ENCODE measurements around the gene MYO18B. TPM values are rescaled to one million over a fixed set of nuclear protein-coding genes. Genes with fewer than 3 reads are reported as not detected.

Gene MYO18B
- total RNA-seq, 1 experiment from 2014 or later, result not detected

DNA sequence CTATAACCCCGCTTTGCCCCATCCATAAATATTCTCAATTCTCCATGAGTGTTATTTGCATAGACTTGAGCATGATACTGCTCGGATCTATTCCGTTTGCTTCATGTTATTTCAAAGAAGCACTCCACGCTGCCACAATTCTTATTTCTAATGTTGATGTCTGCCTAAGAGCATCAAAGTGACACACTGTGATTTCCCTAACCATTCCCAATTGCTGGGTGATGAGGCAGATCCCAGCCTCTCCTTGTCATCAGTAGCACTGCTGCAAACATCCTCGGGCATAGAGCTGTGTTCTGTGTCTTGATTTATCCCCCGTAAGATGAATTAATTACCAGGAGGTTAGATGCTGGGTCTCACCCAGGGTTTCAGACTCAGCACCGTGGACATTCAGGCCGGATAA lies 249.0 kb downstream of the MYO18B start:
- no peaks in the 10 kb centered on the region for H3K9me3 ChIP-seq (ENCODE audit: low read length)
- H2AFZ ChIP-seq (ENCODE audit: low read length), result no peak overlapping the region
- CTCF ChIA-PET, result no interaction called here
- H3F3A ChIP-seq (ENCODE audit: low read length, unreplicated experiment), result no peaks in the 10 kb centered on the region
- H3K4me1 ChIP-seq (ENCODE audit: insufficient read depth, low read length), result no peaks in the 10 kb centered on the region
- H3K9me2 ChIP-seq (replicated peaks; ENCODE audit: low read length), result no peaks in the 10 kb centered on the region
- H3K79me2 ChIP-seq (ENCODE audit: low read length), result no peaks in the 10 kb centered on the region
- no peak overlapping the region for H3K9ac ChIP-seq (ENCODE audit: low read length)
- H3K27ac ChIP-seq (ENCODE audit: low read length), result no peak overlapping the region
- no peaks in the 10 kb centered on the region for H3K36me3 ChIP-seq (ENCODE audit: low read depth, low read length)
- no peak overlapping the region for H3K4me2 ChIP-seq (ENCODE audit: low read length)
- H4K20me1 ChIP-seq (ENCODE audit: low read length), result no peaks in the 10 kb centered on the region
- intact Hi-C loops (cut with micrococcal nuclease), result no loop called here
- no peaks in the 10 kb centered on the region for H3K27me3 ChIP-seq (ENCODE audit: low read length)
- POLR2A ChIA-PET (ENCODE audit: unreplicated experiment), result no interaction called here
- no peak for ATAC-seq
- BruUV-seq (replicated peaks), result no TSS peak
- TF ChIP-seq EZH2phosphoT487 (IDR thresholded peaks at IDR 0.05; ENCODE audit: borderline replicate concordance, low read length) (no peak), EZH2 (IDR thresholded peaks at IDR 0.05; ENCODE audit: low read length, unreplicated experiment) (no peak)
- TF ChIP-seq, protein P1, sequence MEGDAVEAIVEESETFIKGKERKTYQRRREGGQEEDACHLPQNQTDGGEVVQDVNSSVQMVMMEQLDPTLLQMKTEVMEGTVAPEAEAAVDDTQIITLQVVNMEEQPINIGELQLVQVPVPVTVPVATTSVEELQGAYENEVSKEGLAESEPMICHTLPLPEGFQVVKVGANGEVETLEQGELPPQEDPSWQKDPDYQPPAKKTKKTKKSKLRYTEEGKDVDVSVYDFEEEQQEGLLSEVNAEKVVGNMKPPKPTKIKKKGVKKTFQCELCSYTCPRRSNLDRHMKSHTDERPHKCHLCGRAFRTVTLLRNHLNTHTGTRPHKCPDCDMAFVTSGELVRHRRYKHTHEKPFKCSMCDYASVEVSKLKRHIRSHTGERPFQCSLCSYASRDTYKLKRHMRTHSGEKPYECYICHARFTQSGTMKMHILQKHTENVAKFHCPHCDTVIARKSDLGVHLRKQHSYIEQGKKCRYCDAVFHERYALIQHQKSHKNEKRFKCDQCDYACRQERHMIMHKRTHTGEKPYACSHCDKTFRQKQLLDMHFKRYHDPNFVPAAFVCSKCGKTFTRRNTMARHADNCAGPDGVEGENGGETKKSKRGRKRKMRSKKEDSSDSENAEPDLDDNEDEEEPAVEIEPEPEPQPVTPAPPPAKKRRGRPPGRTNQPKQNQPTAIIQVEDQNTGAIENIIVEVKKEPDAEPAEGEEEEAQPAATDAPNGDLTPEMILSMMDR (conservative IDR thresholded peaks at IDR 0.05; ENCODE audit: low read depth, low read length), result no peak
- H3K4me3 ChIP-seq (ENCODE audit: low read length), result no peak overlapping the region
- DNase-seq, result no peak

DNA sequence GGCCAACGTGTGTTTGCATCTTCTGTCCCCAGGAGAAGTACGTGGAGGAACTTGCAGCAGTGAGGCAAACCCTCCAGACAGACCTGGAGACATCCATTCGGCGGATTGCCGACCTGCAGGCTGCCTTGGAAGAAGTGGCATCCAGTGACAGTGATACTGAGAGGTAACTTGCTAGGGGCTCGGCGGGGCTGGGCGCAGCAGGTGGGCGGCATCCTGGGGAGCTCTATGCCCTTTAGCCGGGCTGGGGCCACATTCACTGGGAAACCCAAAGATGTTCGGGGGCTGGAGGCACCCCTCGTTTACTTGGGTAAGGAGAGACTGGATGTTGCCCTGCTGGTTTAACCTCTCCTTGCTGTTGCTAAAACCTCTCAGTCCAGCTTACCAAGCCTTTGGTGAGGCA lies 250.3 kb downstream of the MYO18B start:
- Histone ChIP-seq H3F3A (ENCODE audit: low read length, unreplicated experiment) (no peaks in the 10 kb centered on the region), H3K4me3 (ENCODE audit: low read length) (no peak overlapping the region), H3K9me2 (replicated peaks; ENCODE audit: low read length) (no peaks in the 10 kb centered on the region), H4K20me1 (ENCODE audit: low read length) (no peaks in the 10 kb centered on the region), H3K36me3 (ENCODE audit: low read depth, low read length) (no peaks in the 10 kb centered on the region), H3K4me2 (ENCODE audit: low read length) (no peak overlapping the region), H3K4me1 (ENCODE audit: insufficient read depth, low read length) (no peaks in the 10 kb centered on the region), H3K27ac (ENCODE audit: low read length) (no peak overlapping the region), H3K9ac (ENCODE audit: low read length) (no peak overlapping the region), H3K79me2 (ENCODE audit: low read length) (no peaks in the 10 kb centered on the region), H3K27me3 (ENCODE audit: low read length) (no peaks in the 10 kb centered on the region), H2AFZ (ENCODE audit: low read length) (no peak overlapping the region), H3K9me3 (ENCODE audit: low read length) (no peaks in the 10 kb centered on the region)
- intact Hi-C loops (cut with micrococcal nuclease), result no loop called here
- TF ChIP-seq, protein P1 (conservative IDR thresholded peaks at IDR 0.05; ENCODE audit: low read depth, low read length), result no peak
- TF ChIP-seq EZH2phosphoT487 (IDR thresholded peaks at IDR 0.05; ENCODE audit: borderline replicate concordance, low read length) (no peak), EZH2 (IDR thresholded peaks at IDR 0.05; ENCODE audit: low read length, unreplicated experiment) (no peak)
- DNase-seq (no peak), ATAC-seq (no peak)
- POLR2A ChIA-PET (ENCODE audit: unreplicated experiment), result no interaction called here
- BruUV-seq (replicated peaks), result no TSS peak
- CTCF ChIA-PET, result no interaction called here

DNA sequence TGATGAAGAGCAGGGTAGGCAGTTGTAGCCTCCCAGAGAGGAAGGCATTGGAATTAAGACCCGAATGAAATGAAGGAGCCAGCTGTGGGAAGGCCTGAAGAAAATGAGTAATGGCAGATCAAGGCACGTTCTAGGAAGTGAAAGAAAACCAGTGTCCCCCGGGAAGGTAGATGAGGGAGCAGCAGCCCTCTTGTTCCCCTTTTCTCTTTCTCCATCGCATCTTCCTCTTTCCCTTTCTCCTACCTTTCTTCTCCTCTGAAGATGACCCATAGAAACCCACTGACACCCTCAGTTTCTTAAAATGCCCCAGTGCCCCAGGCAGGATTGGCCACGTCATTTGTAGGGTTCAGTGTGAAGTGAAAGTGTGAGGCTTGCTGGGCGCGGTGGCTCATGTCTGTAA lies 254.7 kb downstream of the MYO18B start:
- Histone ChIP-seq H3K27ac (ENCODE audit: low read length) (no peak overlapping the region), H3K27me3 (ENCODE audit: low read length) (no peaks in the 10 kb centered on the region), H4K20me1 (ENCODE audit: low read length) (no peaks in the 10 kb centered on the region), H3F3A (ENCODE audit: low read length, unreplicated experiment) (no peaks in the 10 kb centered on the region), H3K79me2 (ENCODE audit: low read length) (no peaks in the 10 kb centered on the region), H3K4me1 (ENCODE audit: insufficient read depth, low read length) (no peaks in the 10 kb centered on the region), H3K4me3 (ENCODE audit: low read length) (no peak overlapping the region), H3K9me3 (ENCODE audit: low read length) (no peaks in the 10 kb centered on the region), H3K36me3 (ENCODE audit: low read depth, low read length) (no peaks in the 10 kb centered on the region), H2AFZ (ENCODE audit: low read length) (no peak overlapping the region), H3K9ac (ENCODE audit: low read length) (no peak overlapping the region), H3K4me2 (ENCODE audit: low read length) (no peak overlapping the region), H3K9me2 (replicated peaks; ENCODE audit: low read length) (no peaks in the 10 kb centered on the region)
- no TSS peak for BruUV-seq (replicated peaks)
- DNase-seq (no peak), ATAC-seq (no peak)
- intact Hi-C loops (cut with micrococcal nuclease), result no loop called here
- TF ChIP-seq, protein P1 (conservative IDR thresholded peaks at IDR 0.05; ENCODE audit: low read depth, low read length), result no peak
- TF ChIP-seq EZH2phosphoT487 (IDR thresholded peaks at IDR 0.05; ENCODE audit: borderline replicate concordance, low read length) (no peak), EZH2 (IDR thresholded peaks at IDR 0.05; ENCODE audit: low read length, unreplicated experiment) (no peak)
- POLR2A ChIA-PET (ENCODE audit: unreplicated experiment), result no interaction called here
- CTCF ChIA-PET, result no interaction called here

Data from PC-3 (cell line).